RWPE1 (cell line): Measurements from ENCODE around the gene ZNF516.
A peak's percentile ranks its signal among the peaks of the same experiment; 100 is the strongest.

Source experiments
- CTCF ChIA-PET: fragments of 350-600 bp; sonication (Branson Sonifier 250); formaldehyde crosslinking; extraction: SDS; loops from one replicate; lab custom pipeline; 2021; lab: Yijun Ruan, JAX
- POLR2A ChIA-PET: fragments of 400-600 bp; formaldehyde crosslinking; extraction: SDS; loops from one replicate; lab custom pipeline; 2020; ENCODE audit warnings: antibody characterized with exemption; ENCODE audit not compliant: low non-redundant PET; lab: Yijun Ruan, JAX
- DNase-seq: peaks from one replicate; pipeline ENCODE4 v3.0.0; 2012; ENCODE audit warnings: low spot score
- H3K27ac ChIP-seq: fragments of 450-650 bp; 2 replicates; pipeline ENCODE4 v1.5.1; 2017
- CTCF ChIP-seq: fragments of 450-650 bp; conservative IDR thresholded peaks from 2 replicates; pipeline ENCODE4 v1.5.1; 2017; ENCODE audit warnings: low read depth, mild to moderate bottlenecking

The ZNF516 gene

GRCh38 chr18:76384861-76385680, 110.0 kb downstream of the ZNF516 start:
- no peak for TF ChIP-seq CTCF
- DNase-seq = no peak
- POLR2A ChIA-PET = no interaction called here
- no peak overlapping the region for H3K27ac ChIP-seq
- CTCF ChIA-PET = no interaction called here

GRCh38 chr18:76384114-76384790, 110.8 kb downstream of the ZNF516 start:
- POLR2A ChIA-PET = no interaction called here
- DNase-seq = no peak
- H3K27ac ChIP-seq = no peak overlapping the region
- no peak for TF ChIP-seq CTCF
- CTCF ChIA-PET = no interaction called here

GRCh38 chr18:76383636-76384035, 111.4 kb downstream of the ZNF516 start:
- no peak for DNase-seq
- POLR2A ChIA-PET = no interaction called here
- no peak overlapping the region for H3K27ac ChIP-seq
- no peak for TF ChIP-seq CTCF
- CTCF ChIA-PET = no interaction called here

DNA sequence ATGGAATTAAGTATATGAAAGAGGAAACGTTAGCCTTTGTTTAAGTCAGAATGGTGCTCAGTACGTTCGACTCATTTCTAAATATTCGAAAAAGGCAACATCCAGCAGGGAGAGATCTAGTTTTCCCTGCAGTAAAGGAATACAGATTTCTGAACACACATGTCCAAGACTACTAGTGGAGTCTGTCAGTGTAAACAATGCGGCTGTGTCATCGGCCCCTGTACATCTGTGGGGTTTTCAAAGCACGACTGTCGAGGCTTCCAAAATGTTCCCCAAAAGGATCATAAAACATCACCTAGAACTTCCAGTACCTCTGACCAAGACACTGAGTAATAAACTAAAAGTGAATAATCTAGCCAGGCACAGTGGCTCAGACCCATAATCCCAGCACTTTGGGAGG, 112.8 kb downstream of the ZNF516 start:
- no peak for DNase-seq
- POLR2A ChIA-PET = no interaction called here
- no peak overlapping the region for H3K27ac ChIP-seq

DNA sequence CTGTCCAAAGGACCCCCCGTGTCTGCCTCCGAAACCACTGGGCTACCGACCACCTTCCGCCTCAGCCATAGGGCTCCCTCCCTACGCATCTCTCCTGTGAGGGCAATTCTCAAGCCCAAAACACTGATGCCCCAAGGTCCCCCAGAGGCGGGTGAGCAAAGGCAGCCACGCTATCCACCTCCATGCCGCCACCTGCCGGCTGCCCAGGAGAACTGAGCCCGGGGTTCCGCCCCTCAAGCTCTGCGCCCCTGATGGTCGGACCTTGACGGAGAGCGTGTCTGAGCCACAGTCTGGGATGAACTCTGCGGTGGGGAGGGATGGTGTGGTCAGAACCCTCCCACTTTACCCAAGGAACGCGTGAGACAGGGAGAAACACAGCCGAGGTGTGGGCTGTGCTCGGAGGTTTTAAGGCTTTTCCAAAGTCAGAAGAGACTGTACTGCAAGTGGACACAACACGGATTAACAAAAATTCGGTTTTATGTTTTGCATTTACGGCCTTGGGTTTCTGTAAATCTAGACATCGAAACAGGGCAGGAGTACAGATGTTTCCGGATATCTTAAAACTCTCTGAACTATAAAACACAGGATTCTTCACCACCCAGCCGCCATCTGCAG, 114.1 kb downstream of the ZNF516 start:
- ChIA-PET CTCF (no interaction called here), POLR2A (no interaction called here)
- DNase-seq = no peak

More for the DNA sequence above, 112.8 kb downstream of the ZNF516 start:
- no peak for TF ChIP-seq CTCF
- CTCF ChIA-PET = no interaction called here

More for the DNA sequence above, 114.1 kb downstream of the ZNF516 start:
- H3K27ac ChIP-seq = no peak overlapping the region
- TF ChIP-seq CTCF = peak; percentile 26
